Right renal pelvis (tissue), 4 donors: ENCODE measurements around the gene RNF168. TPM values are rescaled to one million over a fixed set of nuclear protein-coding genes. Genes with fewer than 3 reads are reported as not detected.
"Not testable (repeated sequence)": the region's sequence is repeated elsewhere in the genome, so short reads cannot be mapped to it uniquely, and the experiment has no call there.

Experiments used
- DNase-seq, 4 donors: peaks; one replicate each; pipeline ENCODE4 v3.0.0-alpha.2; 2013; ENCODE audit warnings: low read depth in 4 of 4, low spot score in 3 of 4, missing footprints in 1 of 4
- polyA plus RNA-seq, 4 donors: library from polyadenylated mRNA; unstranded; fragments of 120-200 nt; gene quantifications; one replicate each; pipeline ENCODE4 v1.2.1, GENCODE V29; 2013; ENCODE audit not compliant: insufficient read length in 4 of 4

Gene RNF168
- polyA plus RNA-seq, 4 donors: 12.8 to 15.0 (median 14.5) TPM

GRCh38 chr3:196472286-196472685 is 31.3 kb downstream of the RNF168 start:
- DNase-seq: no peak

GRCh38 chr3:196471551-196471950 is 32.0 kb downstream of the RNF168 start:
- DNase-seq: no peak

- not testable (repeated sequence) for DNase-seq
Measured at GRCh38 chr3:196470182-196470581, 33.4 kb downstream of the RNF168 start.

- no peak for DNase-seq
Measured at GRCh38 chr3:196463804-196464203, 39.8 kb downstream of the RNF168 start.

- DNase-seq: no peak
Measured at GRCh38 chr3:196463478-196463756, 40.2 kb downstream of the RNF168 start.

GRCh38 chr3:196462680-196463477 is 40.7 kb downstream of the RNF168 start:
- not testable (repeated sequence) for DNase-seq

GRCh38 chr3:196458063-196458462 is 45.5 kb downstream of the RNF168 start:
- no peak for DNase-seq

GRCh38 chr3:196457470-196457869 is 46.1 kb downstream of the RNF168 start:
- DNase-seq: not testable (repeated sequence)

- no peak for DNase-seq
Measured at GRCh38 chr3:196454935-196455334, 48.6 kb downstream of the RNF168 start.

- not testable (repeated sequence) for DNase-seq
Measured at GRCh38 chr3:196445391-196445790, 58.2 kb downstream of the RNF168 start.

- no peak for DNase-seq
Measured at GRCh38 chr3:196444500-196444894, 59.1 kb downstream of the RNF168 start.

- no peak for DNase-seq
Measured at GRCh38 chr3:196440696-196441095, 62.9 kb downstream of the RNF168 start.

GRCh38 chr3:196440041-196440537 is 63.5 kb downstream of the RNF168 start:
- DNase-seq: no peak

- peak; percentile 85 to 97 (median 92) for DNase-seq
Measured at GRCh38 chr3:196432137-196432879, 71.3 kb downstream of the RNF168 start, which contains the start of gene UBXN7. UBXN7 (minus strand) TSS chr3:196432427; CDS start chr3:196432399, 28 bp downstream.

- DNase-seq: peak; percentile 41 to 63 (median 50)
Measured at GRCh38 chr3:196431181-196432136, 72.1 kb downstream of the RNF168 start.

GRCh38 chr3:196428041-196428440 is 75.5 kb downstream of the RNF168 start:
- DNase-seq: no peak

- not testable (repeated sequence) for DNase-seq
Measured at GRCh38 chr3:196424421-196424820, 79.1 kb downstream of the RNF168 start.

GRCh38 chr3:196423044-196423781 is 80.4 kb downstream of the RNF168 start:
- DNase-seq: no peak

- not testable (repeated sequence) for DNase-seq
Measured at GRCh38 chr3:196421668-196422067, 81.9 kb downstream of the RNF168 start.

GRCh38 chr3:196419386-196419785 is 84.2 kb downstream of the RNF168 start:
- DNase-seq: no peak
